T47D (cell line): ENCODE results near the gene OR2T29.
"Not testable (repeated sequence)": the region's sequence is repeated elsewhere in the genome, so short reads cannot be mapped to it uniquely, and the experiment has no call there.

Experiments used
- DNase-seq, 2 experiments: peaks; one replicate each; pipeline versions ENCODE4 v3.0.0 to v3.0.0-alpha.2; 2011 to 2012; ENCODE audit warnings: low read depth in 1 of 2, low spot score in 1 of 2
- JUND ChIP-seq: IDR thresholded peaks from 2 replicates; pipeline ENCODE4 v1.6.1; 2012; ENCODE audit warnings: low read depth
- in situ Hi-C: cut with HindIII; loops from 2 replicates; pipeline ENCODE4 v1.10.0; 2016; ENCODE audit warnings: low sequenced_read_pairs, low pct_unique_long_range_greater_than_20kb

Gene OR2T29

GRCh38 chr1:248562672-248563071 is at the start of gene OR2T29:
OR2T29 (minus strand) TSS chr1:248562772; CDS start chr1:248559491, 3,281 bp downstream.
- DNase-seq, in situ Hi-C loops: not testable (repeated sequence)

GRCh38 chr1:248611883-248612414 is 49.4 kb upstream of the OR2T29 start:
- in situ Hi-C loops, result no loop called here
- DNase-seq, result no peak
- no peak for TF ChIP-seq JUND

- DNase-seq, result no peak
- in situ Hi-C loops, result no loop called here
- TF ChIP-seq JUND, result no peak
These were observed 47.7 kb upstream of the OR2T29 start for GRCh38 chr1:248610301-248610700.

GRCh38 chr1:248599396-248599795 is 36.8 kb upstream of the OR2T29 start:
- DNase-seq, result no peak

GRCh38 chr1:248597589-248597988 is 35.0 kb upstream of the OR2T29 start, which contains the start of gene OR2T10:
OR2T10 (minus strand) TSS chr1:248597700; CDS start chr1:248593768, 3,932 bp downstream.
- TF ChIP-seq JUND, result no peak
- in situ Hi-C loops, result no loop called here

More at GRCh38 chr1:248599396-248599795, 36.8 kb upstream of the OR2T29 start:
- in situ Hi-C loops, result no loop called here
- TF ChIP-seq JUND, result no peak

GRCh38 chr1:248596615-248597014 is 34.0 kb upstream of the OR2T29 start:
- DNase-seq, result no peak
- in situ Hi-C loops, result no loop called here
- no peak for TF ChIP-seq JUND

More at GRCh38 chr1:248597589-248597988, 35.0 kb upstream of the OR2T29 start, which contains the start of gene OR2T10:
- no peak for DNase-seq

GRCh38 chr1:248593226-248593625 is 30.7 kb upstream of the OR2T29 start:
- DNase-seq, result no peak
- in situ Hi-C loops, result no loop called here
- TF ChIP-seq JUND, result no peak

- no peak for DNase-seq
- no peak for TF ChIP-seq JUND
- in situ Hi-C loops, result no loop called here
These were observed 30.1 kb upstream of the OR2T29 start for GRCh38 chr1:248592655-248593054.

GRCh38 chr1:248590055-248590454 is 27.5 kb upstream of the OR2T29 start:
- DNase-seq, result no peak
- no peak for TF ChIP-seq JUND
- in situ Hi-C loops, result no loop called here

GRCh38 chr1:248589334-248589733 is 26.8 kb upstream of the OR2T29 start:
- no peak for TF ChIP-seq JUND
- in situ Hi-C loops, result no loop called here
- DNase-seq, result no peak

- in situ Hi-C loops, result no loop called here
- no peak for TF ChIP-seq JUND
- DNase-seq, result no peak
These were observed 22.7 kb upstream of the OR2T29 start for GRCh38 chr1:248585266-248585665.

GRCh38 chr1:248576260-248576980 is 13.8 kb upstream of the OR2T29 start:
- in situ Hi-C loops, result no loop called here

GRCh38 chr1:248574657-248575056 is 12.1 kb upstream of the OR2T29 start, which contains the start of gene OR2T34:
OR2T34 (minus strand) TSS chr1:248574757; CDS start chr1:248574757, 0 bp downstream.
- in situ Hi-C loops, DNase-seq: not testable (repeated sequence)

More at GRCh38 chr1:248576260-248576980, 13.8 kb upstream of the OR2T29 start:
- TF ChIP-seq JUND, result no peak
- DNase-seq, result no peak

- in situ Hi-C loops, result not testable (repeated sequence)
These were observed 11.3 kb upstream of the OR2T29 start for GRCh38 chr1:248573856-248574255.

GRCh38 chr1:248572049-248572448 is 9.5 kb upstream of the OR2T29 start:
- in situ Hi-C loops, DNase-seq: not testable (repeated sequence)

More at GRCh38 chr1:248573856-248574255, 11.3 kb upstream of the OR2T29 start:
- not testable (repeated sequence) for DNase-seq

- in situ Hi-C loops, DNase-seq: not testable (repeated sequence)
These were observed 8.2 kb upstream of the OR2T29 start for GRCh38 chr1:248570811-248571210.

- in situ Hi-C loops, DNase-seq: not testable (repeated sequence)
These were observed 6.5 kb upstream of the OR2T29 start for GRCh38 chr1:248569049-248569448.
